SU-DHL-6 (cell line): Measurements from ENCODE around the gene SYNDIG1.

Experiments used
- H2AFZ ChIP-seq: fragments of 200-600 bp; sonication (generic); 2 replicates; pipeline ENCODE4 v1.6.1; 2014; ENCODE audit warnings: low read depth, mild to moderate bottlenecking, moderate library complexity, mixed read lengths, antibody characterized with exemption, low read length; ENCODE audit not compliant: severe bottlenecking
- H3F3A ChIP-seq: fragments of 200-600 bp; shearing (Covaris generic); 2 replicates; pipeline ENCODE4 v1.6.0; 2016; ENCODE audit warnings: antibody characterized with exemption, mild to moderate bottlenecking; ENCODE audit not compliant: insufficient read depth
- H3K27ac ChIP-seq: fragments of 200-600 bp; sonication (generic); 2 replicates; pipeline ENCODE4 v1.5.1; 2016; ENCODE audit warnings: low read depth, mild to moderate bottlenecking, low read length, moderate library complexity, mixed read lengths
- H3K27me3 ChIP-seq: fragments of 200-600 bp; sonication (generic), shearing (Covaris generic); 2 replicates; pipeline ENCODE4 v1.6.0; 2014; ENCODE audit warnings: mild to moderate bottlenecking, low read length
- H3K36me3 ChIP-seq: fragments of 200-600 bp; sonication (generic); 2 replicates; pipeline ENCODE4 v1.6.1; 2014; ENCODE audit warnings: mild to moderate bottlenecking, low read length, mixed read lengths
- H3K4me2 ChIP-seq: fragments of 300-600, 200-600 bp; shearing (Covaris generic), sonication (generic); 2 replicates; pipeline ENCODE4 v1.6.0; 2014; ENCODE audit warnings: low read length, low read depth, mild to moderate bottlenecking; ENCODE audit not compliant: poor library complexity, severe bottlenecking
- H3K4me3 ChIP-seq: fragments of 200-600 bp; sonication (generic); 2 replicates; pipeline ENCODE4 v1.5.1; 2014; ENCODE audit warnings: antibody characterized with exemption, low read length, mild to moderate bottlenecking, mixed read lengths; ENCODE audit not compliant: insufficient read depth, poor library complexity, severe bottlenecking
- H3K79me2 ChIP-seq: fragments of 200-600 bp; sonication (generic); 2 replicates; pipeline ENCODE4 v1.6.1; 2014; ENCODE audit warnings: mild to moderate bottlenecking, low read length, moderate library complexity; ENCODE audit not compliant: insufficient read depth
- H3K9ac ChIP-seq: fragments of 200-600 bp; sonication (generic); 2 replicates; pipeline ENCODE4 v1.7.0; 2014; ENCODE audit warnings: mild to moderate bottlenecking, low read length
- H3K9me2 ChIP-seq: fragments of 200-600 bp; sonication (generic); replicated peaks from 2 replicates; pipeline ENCODE4 v1.6.1; 2014; ENCODE audit warnings: low read length; ENCODE audit not compliant: insufficient read depth
- H3K9me3 ChIP-seq: fragments of 200-600 bp; sonication (generic); 2 replicates; pipeline ENCODE4 v1.6.1; 2014; ENCODE audit warnings: low read length, mixed read lengths; ENCODE audit not compliant: insufficient read depth
- H4K20me1 ChIP-seq: fragments of 200-600 bp; sonication (generic); 2 replicates; pipeline ENCODE4 v1.6.1; 2014; ENCODE audit warnings: low read depth, mild to moderate bottlenecking, antibody characterized with exemption, low read length, moderate library complexity, mixed read lengths
- EZH2phosphoT487 ChIP-seq: fragments of 200-600 bp; sonication (generic), shearing (Covaris generic); conservative IDR thresholded peaks from 2 replicates; pipeline ENCODE4 v1.6.1; 2018; ENCODE audit warnings: mild to moderate bottlenecking, antibody characterized with exemption, low read length, moderate library complexity, mixed read lengths
- TF ChIP-seq, protein P1 (sequence below): fragments of 200-600 bp; sonication (generic); IDR thresholded peaks from one replicate; pipeline ENCODE4 v1.5.1; 2017; ENCODE audit warnings: antibody characterized with exemption, mild to moderate bottlenecking, low read length, moderate library complexity; ENCODE audit not compliant: insufficient read depth, poor library complexity, severe bottlenecking

Gene SYNDIG1

GRCh38 chr20:24493661-24494459, 24.4 kb downstream of the SYNDIG1 start:
- no peak overlapping the region for H3K27ac ChIP-seq
- H3K4me3 ChIP-seq, result no peak overlapping the region
- no peaks in the 10 kb centered on the region for H3K36me3 ChIP-seq
- H2AFZ ChIP-seq, result no peak overlapping the region
- no peaks in the 10 kb centered on the region for H3K27me3 ChIP-seq
- H3F3A ChIP-seq, result no peaks in the 10 kb centered on the region
- H3K4me2 ChIP-seq, result no peak overlapping the region
- no peaks in the 10 kb centered on the region for H3K9me3 ChIP-seq
- H3K79me2 ChIP-seq, result no peaks in the 10 kb centered on the region
- TF ChIP-seq, protein P1, sequence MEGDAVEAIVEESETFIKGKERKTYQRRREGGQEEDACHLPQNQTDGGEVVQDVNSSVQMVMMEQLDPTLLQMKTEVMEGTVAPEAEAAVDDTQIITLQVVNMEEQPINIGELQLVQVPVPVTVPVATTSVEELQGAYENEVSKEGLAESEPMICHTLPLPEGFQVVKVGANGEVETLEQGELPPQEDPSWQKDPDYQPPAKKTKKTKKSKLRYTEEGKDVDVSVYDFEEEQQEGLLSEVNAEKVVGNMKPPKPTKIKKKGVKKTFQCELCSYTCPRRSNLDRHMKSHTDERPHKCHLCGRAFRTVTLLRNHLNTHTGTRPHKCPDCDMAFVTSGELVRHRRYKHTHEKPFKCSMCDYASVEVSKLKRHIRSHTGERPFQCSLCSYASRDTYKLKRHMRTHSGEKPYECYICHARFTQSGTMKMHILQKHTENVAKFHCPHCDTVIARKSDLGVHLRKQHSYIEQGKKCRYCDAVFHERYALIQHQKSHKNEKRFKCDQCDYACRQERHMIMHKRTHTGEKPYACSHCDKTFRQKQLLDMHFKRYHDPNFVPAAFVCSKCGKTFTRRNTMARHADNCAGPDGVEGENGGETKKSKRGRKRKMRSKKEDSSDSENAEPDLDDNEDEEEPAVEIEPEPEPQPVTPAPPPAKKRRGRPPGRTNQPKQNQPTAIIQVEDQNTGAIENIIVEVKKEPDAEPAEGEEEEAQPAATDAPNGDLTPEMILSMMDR, result no peak
- no peak for TF ChIP-seq EZH2phosphoT487
- no peaks in the 10 kb centered on the region for H3K9me2 ChIP-seq
- no peaks in the 10 kb centered on the region for H4K20me1 ChIP-seq
- no peak overlapping the region for H3K9ac ChIP-seq

DNA sequence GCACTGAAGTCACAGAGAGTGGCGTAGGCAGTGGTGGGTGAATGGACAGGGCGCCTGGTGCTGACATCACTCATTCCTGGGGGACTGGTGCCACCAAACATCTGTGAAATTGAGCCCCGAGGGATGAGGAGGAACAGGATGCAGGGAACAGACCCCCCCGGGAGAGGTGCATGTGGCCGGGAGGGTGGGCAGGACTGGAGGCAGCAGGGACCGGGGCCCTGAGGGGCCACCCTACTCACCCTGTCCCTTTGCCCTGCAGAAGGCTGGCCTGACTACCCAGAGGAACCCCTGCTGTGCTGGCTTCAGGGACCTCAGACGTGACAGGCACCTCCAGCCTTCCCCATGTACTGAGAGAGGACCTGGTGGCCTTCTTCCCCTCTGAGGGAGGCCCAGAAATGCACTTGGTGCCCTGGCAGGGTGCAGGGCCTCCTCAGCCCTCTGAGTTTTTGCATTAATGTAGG, 25.1 kb downstream of the SYNDIG1 start:
- Histone ChIP-seq H3K27ac (no peak overlapping the region), H3K9ac (no peak overlapping the region), H3K4me3 (no peak overlapping the region), H3K9me2 (no peaks in the 10 kb centered on the region), H4K20me1 (no peaks in the 10 kb centered on the region), H3K27me3 (no peaks in the 10 kb centered on the region), H3K4me2 (no peak overlapping the region), H2AFZ (no peak overlapping the region), H3K79me2 (no peaks in the 10 kb centered on the region), H3K36me3 (no peaks in the 10 kb centered on the region), H3F3A (no peaks in the 10 kb centered on the region), H3K9me3 (no peaks in the 10 kb centered on the region)
- no peak for TF ChIP-seq EZH2phosphoT487
- TF ChIP-seq, protein P1, result no peak

- Histone ChIP-seq H3K9ac (no peak overlapping the region), H3K4me3 (no peak overlapping the region), H3K27ac (no peak overlapping the region), H3K36me3 (no peaks in the 10 kb centered on the region), H3K9me2 (no peaks in the 10 kb centered on the region), H3K4me2 (no peak overlapping the region), H3K9me3 (no peaks in the 10 kb centered on the region), H4K20me1 (no peaks in the 10 kb centered on the region), H3K79me2 (no peaks in the 10 kb centered on the region), H3F3A (no peaks in the 10 kb centered on the region), H2AFZ (no peak overlapping the region), H3K27me3 (no peaks in the 10 kb centered on the region)
- TF ChIP-seq, protein P1, result no peak
- TF ChIP-seq EZH2phosphoT487, result no peak
Observed at GRCh38 chr20:24495266-24495665, 25.8 kb downstream of the SYNDIG1 start.
